GM12873 (cell line): ENCODE data around the gene DTWD1.

Experiments
- CTCF ChIP-seq: IDR thresholded peaks from 2 replicates; pipeline ENCODE4 v1.5.1; 2012; ENCODE audit warnings: low read depth, mild to moderate bottlenecking, moderate library complexity, low read length, control low read depth; ENCODE audit not compliant: insufficient read depth; ENCODE audit errors: missing control alignments

DTWD1 gene

DNA sequence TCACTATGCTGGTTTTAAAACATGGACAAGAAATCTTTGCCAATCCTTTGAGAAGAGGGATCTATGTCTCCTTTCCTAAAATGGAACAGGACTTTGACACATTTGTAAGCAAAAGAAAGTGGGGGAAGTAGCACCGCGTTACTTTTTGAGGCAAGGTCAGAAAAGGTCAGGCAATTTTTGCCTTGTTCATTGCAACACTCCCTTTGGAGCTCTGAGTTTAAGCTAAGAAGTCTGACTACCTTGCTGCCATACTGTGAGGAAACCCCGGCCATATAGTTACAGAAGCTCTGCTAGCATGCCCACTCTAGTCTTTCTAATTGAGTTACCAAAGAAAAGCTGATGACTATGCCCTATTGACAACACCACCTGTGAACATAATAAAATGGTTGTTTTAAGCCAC lies 1.6 kb upstream of the DTWD1 start:
- TF ChIP-seq CTCF: no peak

- TF ChIP-seq CTCF: no peak
Observed at GRCh38 chr15:49620199-49620598, 649 bp upstream of the DTWD1 start.

DNA sequence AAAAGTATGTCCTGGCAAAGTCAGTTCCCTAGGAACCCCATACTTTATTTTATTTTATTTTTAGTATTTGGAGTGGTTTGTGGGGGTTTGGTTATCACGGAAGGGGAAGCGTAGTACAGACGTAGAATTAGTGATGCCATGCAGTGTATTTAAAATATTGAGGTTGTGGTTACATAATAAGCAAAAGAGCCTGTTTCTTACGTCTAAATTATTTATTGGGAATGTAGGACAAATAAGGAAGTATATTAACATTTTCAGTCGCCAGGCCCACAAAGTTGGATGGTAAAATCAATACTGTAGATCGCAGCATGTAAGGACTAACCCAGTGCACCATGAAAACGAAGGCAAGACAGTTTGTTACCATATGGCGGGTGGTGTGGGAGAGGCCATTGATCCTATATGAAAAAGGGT lies 558 bp downstream of the DTWD1 start:
- no peak for TF ChIP-seq CTCF

- TF ChIP-seq CTCF: no peak
Observed at GRCh38 chr15:49621887-49622286, 1.0 kb downstream of the DTWD1 start.

DNA sequence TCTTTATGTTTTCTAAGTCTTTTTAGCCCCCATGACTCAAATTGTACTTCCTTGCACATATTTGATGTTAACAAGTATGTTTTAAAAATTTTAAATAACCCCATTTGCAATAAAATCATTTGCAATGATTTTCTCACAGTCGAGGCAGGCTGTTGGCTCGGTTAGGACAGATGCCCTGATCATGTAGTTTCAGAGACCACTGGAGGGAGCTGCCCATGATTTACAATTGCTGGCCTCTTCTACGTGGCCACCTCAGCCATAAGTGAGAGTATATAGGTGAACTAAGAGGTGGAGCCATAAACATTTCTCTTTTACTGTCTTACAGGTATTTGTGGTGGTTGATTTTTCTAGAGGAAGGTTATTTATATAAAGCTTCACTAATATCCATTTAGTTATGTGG lies 1.7 kb downstream of the DTWD1 start:
- TF ChIP-seq CTCF: no peak

GRCh38 chr15:49624056-49624455 lies 3.2 kb downstream of the DTWD1 start:
- TF ChIP-seq CTCF: no peak

- no peak for TF ChIP-seq CTCF
Observed at GRCh38 chr15:49625460-49626036, 4.7 kb downstream of the DTWD1 start.
